ENCODE measurements around the gene SLC15A4. TPM values are rescaled to one million over a fixed set of nuclear protein-coding genes. Genes with fewer than 3 reads are reported as not detected.

The SLC15A4 gene
- total RNA-seq, 1 donor, result 49.2 TPM

DNA sequence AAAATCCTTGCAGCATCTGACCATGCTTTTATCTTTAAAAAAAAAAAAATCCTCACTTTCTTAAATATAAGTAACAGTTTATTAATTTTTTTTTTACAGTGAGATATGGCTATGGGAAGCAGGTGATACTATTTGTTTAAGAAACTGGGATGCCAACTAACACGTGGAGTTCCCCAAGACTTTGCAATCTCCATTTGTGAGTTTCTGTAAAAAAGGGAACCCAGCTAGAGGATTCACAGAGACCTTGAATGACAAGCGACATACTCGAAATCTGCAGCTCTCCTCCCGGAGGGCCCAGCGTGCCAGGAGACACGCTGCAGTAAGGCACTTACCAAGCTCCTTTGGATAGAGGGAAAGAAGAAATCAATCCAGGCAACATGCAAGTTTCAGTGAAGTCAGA, 30.1 kb downstream of the SLC15A4 start:
- no peak for DNase-seq (ENCODE audit: low read depth)
- no peak overlapping the region for H3K4me3 ChIP-seq (ENCODE audit: low read depth, low read length)
- TF ChIP-seq, protein P1, sequence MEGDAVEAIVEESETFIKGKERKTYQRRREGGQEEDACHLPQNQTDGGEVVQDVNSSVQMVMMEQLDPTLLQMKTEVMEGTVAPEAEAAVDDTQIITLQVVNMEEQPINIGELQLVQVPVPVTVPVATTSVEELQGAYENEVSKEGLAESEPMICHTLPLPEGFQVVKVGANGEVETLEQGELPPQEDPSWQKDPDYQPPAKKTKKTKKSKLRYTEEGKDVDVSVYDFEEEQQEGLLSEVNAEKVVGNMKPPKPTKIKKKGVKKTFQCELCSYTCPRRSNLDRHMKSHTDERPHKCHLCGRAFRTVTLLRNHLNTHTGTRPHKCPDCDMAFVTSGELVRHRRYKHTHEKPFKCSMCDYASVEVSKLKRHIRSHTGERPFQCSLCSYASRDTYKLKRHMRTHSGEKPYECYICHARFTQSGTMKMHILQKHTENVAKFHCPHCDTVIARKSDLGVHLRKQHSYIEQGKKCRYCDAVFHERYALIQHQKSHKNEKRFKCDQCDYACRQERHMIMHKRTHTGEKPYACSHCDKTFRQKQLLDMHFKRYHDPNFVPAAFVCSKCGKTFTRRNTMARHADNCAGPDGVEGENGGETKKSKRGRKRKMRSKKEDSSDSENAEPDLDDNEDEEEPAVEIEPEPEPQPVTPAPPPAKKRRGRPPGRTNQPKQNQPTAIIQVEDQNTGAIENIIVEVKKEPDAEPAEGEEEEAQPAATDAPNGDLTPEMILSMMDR (IDR thresholded peaks at IDR 0.05; ENCODE audit: insufficient read depth, low read depth, low read length), result no peak

DNA sequence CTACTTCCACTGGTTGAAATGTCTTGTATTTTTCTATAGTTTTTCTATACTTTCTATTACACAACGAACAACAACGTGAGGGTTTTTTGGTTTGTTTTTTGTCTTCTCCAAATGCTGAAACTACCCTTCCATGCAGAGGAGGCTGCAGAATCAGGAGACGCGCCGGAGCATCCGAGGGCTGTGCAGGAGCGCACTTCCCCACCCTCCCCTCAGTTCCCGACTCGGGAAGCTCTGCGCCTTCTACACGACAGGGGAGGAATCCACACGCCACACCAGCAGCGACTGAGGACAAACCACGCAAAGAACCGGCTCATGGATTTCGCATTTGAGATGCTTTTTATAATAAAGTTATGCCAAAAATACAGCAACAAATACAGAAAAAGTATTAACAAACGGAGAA, 30.9 kb downstream of the SLC15A4 start:
- DNase-seq (ENCODE audit: low read depth), result no peak
- TF ChIP-seq, protein P1 (IDR thresholded peaks at IDR 0.05; ENCODE audit: insufficient read depth, low read depth, low read length), result no peak
- no peak overlapping the region for H3K4me3 ChIP-seq (ENCODE audit: low read depth, low read length)

GRCh38 chr12:128792398-128792797, 31.4 kb downstream of the SLC15A4 start:
- no peak for DNase-seq (ENCODE audit: low read depth)
- TF ChIP-seq, protein P1 (IDR thresholded peaks at IDR 0.05; ENCODE audit: insufficient read depth, low read depth, low read length), result no peak
- H3K4me3 ChIP-seq (ENCODE audit: low read depth, low read length), result no peak overlapping the region

GRCh38 chr12:128791395-128792322, 32.1 kb downstream of the SLC15A4 start:
- TF ChIP-seq, protein P1 (IDR thresholded peaks at IDR 0.05; ENCODE audit: insufficient read depth, low read depth, low read length), result no peak
- DNase-seq (ENCODE audit: low read depth), result no peak
- no peak overlapping the region for H3K4me3 ChIP-seq (ENCODE audit: low read depth, low read length)

DNA sequence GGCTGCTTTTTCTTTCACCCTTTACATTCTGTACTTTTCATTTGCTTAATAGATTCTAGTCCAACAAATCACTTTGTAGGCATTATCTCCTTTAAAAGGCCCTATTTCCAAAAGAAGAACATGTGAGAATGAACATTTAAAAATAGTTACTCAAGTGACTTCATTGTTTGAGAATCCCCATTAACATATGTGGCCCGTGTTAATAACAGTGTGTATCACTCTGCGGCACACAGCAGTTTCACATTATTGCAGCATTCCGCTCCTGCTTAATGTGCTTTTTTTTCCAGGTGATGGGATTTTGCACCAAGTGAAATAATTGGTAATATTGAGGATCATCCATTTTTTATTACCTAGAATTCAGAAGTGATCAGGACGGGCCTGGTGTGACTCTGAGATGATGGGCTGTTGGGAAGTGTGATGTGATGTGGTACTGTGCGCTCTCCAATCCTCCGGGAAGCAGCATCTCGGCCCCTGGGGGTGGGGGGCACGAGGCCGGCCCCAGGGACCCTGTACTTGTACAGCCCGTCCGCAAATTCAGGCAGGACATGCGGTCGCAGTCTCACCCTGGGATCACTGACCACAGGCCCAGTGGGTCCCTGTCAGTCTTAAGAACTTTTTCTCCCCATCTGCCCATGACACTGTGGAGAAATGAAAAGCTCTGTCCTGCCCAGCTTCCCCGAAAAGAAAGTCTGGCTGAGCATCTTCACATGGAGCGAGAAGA, 32.9 kb downstream of the SLC15A4 start:
- no peak overlapping the region for H3K4me3 ChIP-seq (ENCODE audit: low read depth, low read length)
- DNase-seq (ENCODE audit: low read depth), result no peak
- TF ChIP-seq, protein P1 (IDR thresholded peaks at IDR 0.05; ENCODE audit: insufficient read depth, low read depth, low read length), result no peak

DNA sequence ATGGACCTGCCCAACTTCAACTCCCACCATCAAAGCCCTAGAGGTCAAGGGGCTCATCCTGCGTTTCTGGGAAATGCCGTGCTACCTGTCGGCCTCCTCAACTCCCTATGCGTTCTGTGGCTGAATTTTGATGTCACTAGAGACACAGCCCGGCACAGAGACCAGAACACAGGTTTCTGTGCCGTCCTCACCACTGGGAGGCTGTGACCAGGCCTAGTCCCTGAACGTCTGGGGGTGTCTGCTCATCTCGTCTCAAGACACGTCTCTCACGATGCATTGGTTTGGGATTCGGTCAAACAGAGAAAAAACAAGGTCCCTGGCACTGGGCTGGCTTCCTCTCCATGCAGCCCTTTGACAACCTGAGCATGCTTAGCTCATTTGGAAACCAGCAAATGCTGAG, 33.5 kb downstream of the SLC15A4 start:
- DNase-seq (ENCODE audit: low read depth), result no peak
- no peak overlapping the region for H3K4me3 ChIP-seq (ENCODE audit: low read depth, low read length)
- TF ChIP-seq, protein P1 (IDR thresholded peaks at IDR 0.05; ENCODE audit: insufficient read depth, low read depth, low read length), result no peak

Data from fibroblast of villous mesenchyme (primary cell).